BLaER1 (cell line): ENCODE results near the gene DGKH.

Experiments used
- H3K27ac ChIP-seq: shearing (Covaris generic); formaldehyde crosslinking; 2 replicates; pipeline ENCODE4 v1.8.1; 2022
- H3K27me3 ChIP-seq: shearing (Covaris generic); formaldehyde crosslinking; 2 replicates; pipeline ENCODE4 v1.8.1; 2022
- H3K36me3 ChIP-seq: shearing (Covaris generic); formaldehyde crosslinking; 2 replicates; pipeline ENCODE4 v1.8.1; 2022
- H3K4me1 ChIP-seq: shearing (Covaris generic); formaldehyde crosslinking; 2 replicates; pipeline ENCODE4 v1.8.1; 2022
- H3K4me2 ChIP-seq: shearing (Covaris generic); formaldehyde crosslinking; 2 replicates; pipeline ENCODE4 v1.8.1; 2022
- H3K4me3 ChIP-seq: shearing (Covaris generic); formaldehyde crosslinking; 2 replicates; pipeline ENCODE4 v1.8.1; 2022
- H3K9ac ChIP-seq: shearing (Covaris generic); formaldehyde crosslinking; 2 replicates; pipeline ENCODE4 v1.8.1; 2022
- H3K9me3 ChIP-seq: shearing (Covaris generic); formaldehyde crosslinking; 2 replicates; pipeline ENCODE4 v1.8.1; 2022
- H4K20me1 ChIP-seq: shearing (Covaris generic); formaldehyde crosslinking; 2 replicates; pipeline ENCODE4 v1.8.1; 2022
- Cebpa-rat ChIP-seq: shearing (Covaris generic); IDR thresholded peaks from 2 replicates; pipeline ENCODE4 v1.8.1; 2022

DGKH gene

GRCh38 chr13:42112864-42113263, 64.4 kb downstream of the DGKH start:
- no peak overlapping the region for H3K9ac ChIP-seq
- peak overlapping the region; percentile 44 for H3K4me2 ChIP-seq
- H3K27ac ChIP-seq, result no peak overlapping the region

GRCh38 chr13:42113478-42113877, 65.0 kb downstream of the DGKH start:
- no peaks in the 10 kb centered on the region for H3K9me3 ChIP-seq
- peak overlapping the region; percentile 44 for H3K4me2 ChIP-seq
- no peak overlapping the region for H3K27ac ChIP-seq
- H4K20me1 ChIP-seq, result peaks cover 74% of the 10 kb centered on the region
- H3K36me3 ChIP-seq, result no peaks in the 10 kb centered on the region
- no peak overlapping the region for H3K9ac ChIP-seq
- H3K4me3 ChIP-seq, result no peak overlapping the region
- no peaks in the 10 kb centered on the region for H3K27me3 ChIP-seq
- H3K4me1 ChIP-seq, result peaks cover 24% of the 10 kb centered on the region
- no peak for TF ChIP-seq Cebpa-rat

More at GRCh38 chr13:42112864-42113263, 64.4 kb downstream of the DGKH start:
- H3K36me3 ChIP-seq, result no peaks in the 10 kb centered on the region
- TF ChIP-seq Cebpa-rat, result no peak
- no peaks in the 10 kb centered on the region for H3K9me3 ChIP-seq
- no peaks in the 10 kb centered on the region for H3K27me3 ChIP-seq
- H4K20me1 ChIP-seq, result peaks cover 80% of the 10 kb centered on the region
- H3K4me1 ChIP-seq, result peaks cover 24% of the 10 kb centered on the region
- H3K4me3 ChIP-seq, result no peak overlapping the region

- H3K27ac ChIP-seq, result no peak overlapping the region
- no peak overlapping the region for H3K9ac ChIP-seq
- no peak overlapping the region for H3K4me3 ChIP-seq
- peaks cover 66% of the 10 kb centered on the region for H4K20me1 ChIP-seq
- H3K36me3 ChIP-seq, result peaks cover 4% of the 10 kb centered on the region; the same call in 1 of the 2 replicates
- H3K27me3 ChIP-seq, result no peaks in the 10 kb centered on the region
- no peak overlapping the region for H3K4me2 ChIP-seq
- H3K4me1 ChIP-seq, result peaks cover 24% of the 10 kb centered on the region
- no peak for TF ChIP-seq Cebpa-rat
- no peaks in the 10 kb centered on the region for H3K9me3 ChIP-seq
Measured at GRCh38 chr13:42114278-42114677, 65.8 kb downstream of the DGKH start.

- Histone ChIP-seq H4K20me1 (peaks cover 59% of the 10 kb centered on the region), H3K4me3 (no peak overlapping the region), H3K9me3 (no peaks in the 10 kb centered on the region), H3K4me1 (peaks cover 24% of the 10 kb centered on the region), H3K9ac (no peak overlapping the region), H3K27ac (no peak overlapping the region), H3K27me3 (no peaks in the 10 kb centered on the region), H3K36me3 (peaks cover 5% of the 10 kb centered on the region; the same call in 1 of the 2 replicates), H3K4me2 (no peak overlapping the region)
- TF ChIP-seq Cebpa-rat, result no peak
Measured at GRCh38 chr13:42114912-42115311, 66.5 kb downstream of the DGKH start.

GRCh38 chr13:42116225-42116624, 67.8 kb downstream of the DGKH start:
- Histone ChIP-seq H3K9me3 (no peaks in the 10 kb centered on the region), H4K20me1 (peaks cover 49% of the 10 kb centered on the region), H3K27me3 (no peaks in the 10 kb centered on the region), H3K4me1 (peaks cover 18% of the 10 kb centered on the region), H3K9ac (no peak overlapping the region), H3K36me3 (peaks cover 6% of the 10 kb centered on the region; the same call in 1 of the 2 replicates), H3K4me2 (no peak overlapping the region), H3K27ac (no peak overlapping the region), H3K4me3 (no peak overlapping the region)
- TF ChIP-seq Cebpa-rat, result no peak

GRCh38 chr13:42119041-42119440, 70.6 kb downstream of the DGKH start:
- Histone ChIP-seq H3K9ac (no peak overlapping the region), H3K9me3 (peaks cover 6% of the 10 kb centered on the region), H3K27me3 (no peaks in the 10 kb centered on the region), H3K27ac (no peak overlapping the region), H3K4me3 (no peak overlapping the region), H3K4me1 (0 out of 2 replicates have a peak, but pooled peaks cover under 1% of the 10 kb centered on the region), H4K20me1 (peaks cover 21% of the 10 kb centered on the region), H3K36me3 (peaks cover 18% of the 10 kb centered on the region; the same call in 1 of the 2 replicates), H3K4me2 (no peak overlapping the region)
- no peak for TF ChIP-seq Cebpa-rat

- Histone ChIP-seq H3K36me3 (peaks cover 18% of the 10 kb centered on the region; the same call in 1 of the 2 replicates), H3K9me3 (peaks cover 6% of the 10 kb centered on the region), H3K27me3 (no peaks in the 10 kb centered on the region), H3K9ac (no peak overlapping the region), H3K4me1 (peaks cover 7% of the 10 kb centered on the region), H3K4me2 (no peak overlapping the region), H3K27ac (no peak overlapping the region), H3K4me3 (no peak overlapping the region), H4K20me1 (peaks cover 22% of the 10 kb centered on the region; the same call in 1 of the 2 replicates)
- TF ChIP-seq Cebpa-rat, result no peak
Measured at GRCh38 chr13:42119875-42120274, 71.4 kb downstream of the DGKH start.

GRCh38 chr13:42123600-42123999, 75.2 kb downstream of the DGKH start:
- H3K36me3 ChIP-seq, result peaks cover 41% of the 10 kb centered on the region

GRCh38 chr13:42125046-42125445, 76.6 kb downstream of the DGKH start:
- peaks cover 49% of the 10 kb centered on the region for H3K36me3 ChIP-seq
- H3K27ac ChIP-seq, result no peak overlapping the region
- H3K27me3 ChIP-seq, result no peaks in the 10 kb centered on the region
- H3K9ac ChIP-seq, result no peak overlapping the region
- H4K20me1 ChIP-seq, result peaks cover 22% of the 10 kb centered on the region; the same call in 1 of the 2 replicates
- no peak for TF ChIP-seq Cebpa-rat
- H3K4me2 ChIP-seq, result peak overlapping the region; percentile 56
- peaks cover 6% of the 10 kb centered on the region for H3K9me3 ChIP-seq
- H3K4me3 ChIP-seq, result no peak overlapping the region
- peaks cover 10% of the 10 kb centered on the region for H3K4me1 ChIP-seq

More at GRCh38 chr13:42123600-42123999, 75.2 kb downstream of the DGKH start:
- Histone ChIP-seq H4K20me1 (peaks cover 22% of the 10 kb centered on the region; the same call in 1 of the 2 replicates), H3K27ac (no peak overlapping the region), H3K4me1 (peaks cover 10% of the 10 kb centered on the region), H3K4me2 (no peak overlapping the region), H3K4me3 (no peak overlapping the region), H3K9me3 (peaks cover 6% of the 10 kb centered on the region), H3K9ac (no peak overlapping the region), H3K27me3 (no peaks in the 10 kb centered on the region)
- no peak for TF ChIP-seq Cebpa-rat

GRCh38 chr13:42127047-42127446, 78.6 kb downstream of the DGKH start:
- H3K4me3 ChIP-seq, result no peak overlapping the region
- peaks cover 10% of the 10 kb centered on the region for H3K4me1 ChIP-seq
- peaks cover 22% of the 10 kb centered on the region; the same call in 1 of the 2 replicates for H4K20me1 ChIP-seq
- H3K27me3 ChIP-seq, result no peaks in the 10 kb centered on the region
- no peak overlapping the region for H3K4me2 ChIP-seq
- H3K27ac ChIP-seq, result no peak overlapping the region
- TF ChIP-seq Cebpa-rat, result no peak
- peaks cover 60% of the 10 kb centered on the region for H3K36me3 ChIP-seq
- H3K9ac ChIP-seq, result no peak overlapping the region
- no peaks in the 10 kb centered on the region for H3K9me3 ChIP-seq
